ENCODE data around the gene CAMK1G.

GRCh38 chr1:209609041-209609790 is 25.7 kb downstream of the CAMK1G start:
- TF ChIP-seq TAF1 (IDR thresholded peaks at IDR 0.05; ENCODE audit: borderline replicate concordance, insufficient read depth, low read length) (no peak), POLR2AphosphoS5 (IDR thresholded peaks at IDR 0.05; ENCODE audit: low read depth, low read length) (no peak), FOXP2 (optimal IDR thresholded peaks at IDR 0.05; ENCODE audit: borderline replicate concordance, extremely low read depth, extremely low read length, insufficient read depth) (no peak), REST (IDR thresholded peaks at IDR 0.05; ENCODE audit: insufficient read depth in 1 of 2, low read depth in 2 of 2, low read length in 2 of 2) (no peak)
